GM19025 (cell line): Measurements from ENCODE around the gene ATP5ME.

Experiments used
- ATAC-seq: cut with Tn5 transposase; IDR thresholded peaks from one replicate; pipeline ENCODE4 v1.9.1; 2021; ENCODE audit warnings: mild to moderate bottlenecking, low read depth, moderate library complexity; ENCODE audit not compliant: unreplicated experiment

The ATP5ME gene

DNA sequence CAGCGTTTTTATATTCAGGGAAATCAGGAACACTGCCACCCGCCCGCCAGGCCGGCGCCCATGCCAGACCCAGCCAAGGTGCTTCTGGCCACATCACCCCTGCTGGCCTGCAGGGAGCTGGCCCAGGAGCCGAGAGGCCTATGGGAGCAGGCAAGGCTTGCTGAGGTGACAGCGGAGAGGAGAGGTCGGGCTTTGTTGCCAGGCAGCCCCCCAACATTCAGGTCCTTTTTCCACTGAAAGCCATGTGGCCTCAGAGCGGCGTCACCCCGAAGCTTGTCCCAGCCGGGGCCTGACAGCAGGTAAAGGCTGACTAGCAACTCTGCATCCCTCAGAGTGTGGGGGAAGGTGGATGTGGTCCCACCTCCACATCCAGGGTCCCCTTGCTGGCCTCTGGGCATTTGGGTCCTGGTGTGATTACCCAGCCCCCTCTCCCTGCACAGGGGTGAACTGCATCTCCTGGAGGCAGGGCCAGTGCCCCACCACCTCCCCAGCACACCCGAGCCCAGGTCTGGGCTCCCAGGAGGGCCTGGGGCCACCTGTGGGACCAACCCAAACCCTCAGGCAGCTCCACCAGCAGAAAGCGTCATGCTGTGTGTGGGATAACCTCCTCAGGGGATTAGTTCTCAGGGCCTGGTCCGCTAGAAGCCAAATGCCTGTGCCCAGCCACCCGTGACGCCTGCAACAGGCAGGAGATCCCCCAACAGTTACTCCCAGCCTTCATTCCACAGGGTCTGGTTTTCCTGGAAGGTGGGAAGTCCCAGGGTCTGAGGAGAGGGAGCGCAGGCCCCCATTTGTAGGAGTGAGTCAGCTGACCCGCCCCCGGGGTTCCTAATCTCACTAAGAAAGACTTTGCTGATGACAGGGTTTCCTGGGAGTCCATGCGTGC, 49.1 kb downstream of the ATP5ME start, which contains the start of gene PDE6B:
TSS of gene PDE6B (plus strand) at position 869 of the 886 bp plus-strand sequence. CDS start 54 bp downstream, outside the sequence.
- no peak for ATAC-seq

DNA sequence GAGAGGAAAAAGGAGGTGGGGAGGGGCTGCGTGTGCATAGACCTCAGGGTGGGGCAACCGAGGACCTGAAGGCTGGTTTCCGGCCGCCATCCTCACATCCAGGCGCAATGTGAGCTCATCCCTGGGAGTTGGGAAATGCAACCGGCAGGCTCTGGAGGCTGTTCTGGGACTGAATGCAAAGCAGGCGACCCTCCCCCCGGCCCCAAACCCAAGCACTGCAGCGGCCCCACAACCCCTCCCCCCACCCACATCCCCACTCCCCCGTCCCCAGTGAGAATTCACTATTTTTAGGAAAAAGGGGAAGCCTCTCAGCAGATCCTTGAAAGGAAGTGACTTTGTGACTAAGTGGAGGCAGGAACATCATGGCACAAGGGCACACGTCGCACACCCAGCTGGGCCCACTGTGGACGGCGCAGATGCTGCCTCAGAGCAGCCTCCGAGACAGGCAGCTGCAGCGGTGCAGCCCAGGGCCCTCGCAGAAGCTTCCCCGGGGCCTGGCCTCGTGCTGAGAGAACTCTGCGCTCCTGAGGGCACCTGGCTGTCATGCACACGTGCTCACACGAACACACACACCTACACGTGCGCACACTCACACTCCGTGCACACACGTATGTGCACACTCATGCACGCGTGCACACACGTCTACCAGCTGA, 50.0 kb downstream of the ATP5ME start:
- ATAC-seq, result no peak

- ATAC-seq, result no peak
These were observed 50.8 kb downstream of the ATP5ME start for GRCh38 chr4:622996-623913.
